Right hindlimb (tissue), 1 donor: ENCODE measurements around the gene LGI4.
"Not testable (repeated sequence)": the region's sequence is repeated elsewhere in the genome, so short reads cannot be mapped to it uniquely, and the experiment has no call there.

Experiments used
- DNase-seq: peaks from one replicate; pipeline ENCODE4 v3.0.0-alpha.2; 2018

Gene LGI4

GRCh38 chr19:35141837-35142605, 7.2 kb upstream of the LGI4 start:
- no peak for DNase-seq

GRCh38 chr19:35140962-35141836, 6.3 kb upstream of the LGI4 start:
- DNase-seq: peak; percentile 92

GRCh38 chr19:35140207-35140961, 5.5 kb upstream of the LGI4 start:
- DNase-seq: no peak

- no peak for DNase-seq
These were observed 3.5 kb upstream of the LGI4 start, which contains the start of gene FXYD1 for GRCh38 chr19:35138305-35138892. TSS of gene FXYD1 (plus strand) at chr19:35138824. CDS start at chr19:35140080, 1,256 bp downstream.

- no peak for DNase-seq
These were observed 2.3 kb upstream of the LGI4 start for GRCh38 chr19:35136977-35137702.

- DNase-seq: no peak
These were observed 1.4 kb upstream of the LGI4 start for GRCh38 chr19:35136231-35136630.

GRCh38 chr19:35135389-35135909, 590 bp upstream of the LGI4 start:
- peak; percentile 90 for DNase-seq

GRCh38 chr19:35133826-35134225, 1.0 kb downstream of the LGI4 start:
- DNase-seq: no peak

- no peak for DNase-seq
These were observed 2.6 kb downstream of the LGI4 start for GRCh38 chr19:35132254-35132653.

GRCh38 chr19:35130761-35131720, 3.8 kb downstream of the LGI4 start:
- no peak for DNase-seq

GRCh38 chr19:35129724-35130274, 5.1 kb downstream of the LGI4 start:
- DNase-seq: not testable (repeated sequence)

- no peak for DNase-seq
These were observed 6.3 kb downstream of the LGI4 start for GRCh38 chr19:35128398-35129057.

- no peak for DNase-seq
These were observed 7.0 kb downstream of the LGI4 start for GRCh38 chr19:35127871-35128270.

- peak; percentile 64 for DNase-seq
These were observed 8.3 kb downstream of the LGI4 start for GRCh38 chr19:35126624-35126959.

- no peak for DNase-seq
These were observed 8.9 kb downstream of the LGI4 start for GRCh38 chr19:35125749-35126623.

GRCh38 chr19:35125270-35125717, 9.6 kb downstream of the LGI4 start:
- DNase-seq: no peak

GRCh38 chr19:35124098-35125060, 10.5 kb downstream of the LGI4 start:
- peak; percentile 96 for DNase-seq
